Muscle of back (tissue), 11 donors: ENCODE data around the gene SHISAL2A. TPM values are rescaled to one million over a fixed set of nuclear protein-coding genes. Genes with fewer than 3 reads are reported as not detected.

Experiments used
- DNase-seq, 3 donors: peaks; one replicate each; pipeline versions ENCODE4 v3.0.0 to v3.0.0-alpha.2; 2013
- polyA plus RNA-seq, 10 donors: library from polyadenylated mRNA; unstranded; fragments of 120-200 nt; gene quantifications; one replicate each; pipeline ENCODE4 v1.2.1, GENCODE V29; 2013; ENCODE audit not compliant: insufficient read length in 10 of 10

SHISAL2A gene
- polyA plus RNA-seq, 10 donors, result 2.5 to 6.8 (median 4.3) TPM

DNA sequence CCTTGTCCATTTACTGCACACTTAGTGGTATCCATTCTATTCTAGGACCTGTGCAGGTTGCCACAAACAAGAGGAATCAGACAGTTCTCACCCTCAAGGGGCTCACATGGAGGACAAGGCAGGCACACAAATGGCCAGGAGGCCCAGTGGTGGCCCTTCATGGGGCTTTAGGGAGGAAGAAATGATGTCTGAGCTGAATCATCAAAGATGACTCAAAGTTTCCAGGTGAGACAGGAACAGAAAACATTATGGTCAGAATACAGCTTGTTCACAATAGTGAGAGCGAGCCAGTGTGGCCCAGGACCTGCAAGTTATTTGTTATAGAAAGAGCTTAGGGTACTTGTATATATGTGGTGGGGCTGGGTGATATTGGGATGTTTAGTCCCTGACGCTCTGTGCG lies 26.4 kb downstream of the SHISAL2A start:
- no peak for DNase-seq

DNA sequence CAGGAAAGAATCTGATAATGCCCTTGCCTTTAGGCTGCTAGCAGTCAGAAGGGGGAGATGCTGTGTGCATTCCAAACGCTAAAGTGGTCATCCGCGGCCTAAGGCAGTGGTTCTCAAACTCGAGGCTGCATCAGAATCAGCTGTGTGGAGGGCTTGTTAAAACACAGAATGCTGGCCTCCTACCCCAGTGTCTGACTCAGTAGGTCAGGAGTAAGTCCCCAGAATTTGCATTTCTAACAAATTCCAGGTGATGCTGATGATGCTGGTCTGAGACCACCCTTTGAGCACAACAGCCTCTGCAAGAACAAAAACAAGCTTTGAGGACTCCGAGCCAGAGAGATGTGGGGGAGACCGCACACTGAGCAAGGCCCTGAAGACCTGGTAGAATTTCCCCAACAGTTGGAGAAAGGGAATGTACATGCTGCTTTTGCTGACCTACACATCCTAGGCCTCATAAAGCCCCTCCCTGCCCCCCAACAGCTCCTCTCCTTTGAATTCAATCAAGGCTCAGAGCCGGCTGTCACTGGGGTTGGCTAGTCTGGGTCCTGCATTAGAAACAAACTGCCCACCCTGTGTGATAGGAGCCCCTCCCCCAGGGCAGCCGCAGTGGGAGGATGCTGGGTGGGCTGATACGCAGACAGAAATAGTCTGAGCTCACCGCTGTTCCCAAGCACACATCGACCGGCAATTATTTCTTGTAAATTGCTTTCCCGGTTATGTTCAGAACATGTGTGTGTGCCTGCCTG lies 27.1 kb downstream of the SHISAL2A start:
- DNase-seq, result peak in 1 of 3 donors; percentile 42

DNA sequence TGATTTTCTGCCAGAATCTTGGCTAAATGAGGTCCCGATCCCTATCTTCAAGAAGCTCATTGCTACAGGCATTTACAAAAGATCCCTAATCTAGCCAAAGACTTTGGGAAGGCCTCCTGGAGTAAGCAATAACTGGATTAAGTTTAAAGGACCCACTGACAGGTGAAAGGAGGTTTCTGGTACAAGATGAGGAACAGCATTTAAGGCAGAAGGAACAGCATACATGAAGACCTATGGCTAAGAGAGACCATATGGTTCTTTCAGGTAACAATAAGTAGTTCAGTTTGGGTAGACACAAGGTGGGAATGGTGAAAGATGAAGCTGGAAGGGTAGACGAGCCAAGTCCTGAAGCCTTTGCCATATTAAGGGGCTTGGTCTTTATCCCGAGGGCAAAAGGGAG lies 27.8 kb downstream of the SHISAL2A start:
- no peak for DNase-seq

DNA sequence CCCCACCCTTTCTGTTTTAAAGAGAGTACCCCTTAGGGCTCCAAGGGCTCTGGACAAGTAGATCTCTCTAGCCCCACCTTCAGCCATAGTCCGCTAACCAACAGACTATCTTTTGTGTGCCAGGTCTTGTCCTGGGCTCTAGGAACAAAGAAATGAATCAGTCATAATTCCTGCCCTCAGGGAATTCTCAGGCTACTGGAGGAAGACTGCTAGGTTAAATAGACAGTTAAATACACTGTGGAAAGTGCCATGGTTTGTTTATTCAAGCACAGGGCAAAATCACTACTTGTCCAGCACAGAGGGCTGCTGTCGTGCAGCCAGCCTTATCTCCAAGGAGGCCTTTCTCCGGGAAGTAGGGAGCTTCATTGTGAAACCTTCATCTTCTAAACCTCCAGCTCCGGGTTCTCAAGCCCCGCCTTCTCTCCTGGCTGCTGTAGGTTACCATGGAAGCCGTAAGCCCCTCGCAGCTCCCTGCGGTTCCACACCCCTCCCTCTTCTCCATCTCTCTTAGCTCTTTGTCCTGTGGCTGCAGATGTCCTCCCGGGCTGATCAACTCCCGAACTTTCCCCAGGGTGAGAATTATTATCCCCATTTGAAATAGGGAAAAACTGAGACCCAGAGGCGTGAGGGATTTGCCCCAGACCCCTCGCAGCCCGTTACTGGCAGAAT lies 29.8 kb downstream of the SHISAL2A start:
- DNase-seq, result peak in 1 of 3 donors; percentile 42

DNA sequence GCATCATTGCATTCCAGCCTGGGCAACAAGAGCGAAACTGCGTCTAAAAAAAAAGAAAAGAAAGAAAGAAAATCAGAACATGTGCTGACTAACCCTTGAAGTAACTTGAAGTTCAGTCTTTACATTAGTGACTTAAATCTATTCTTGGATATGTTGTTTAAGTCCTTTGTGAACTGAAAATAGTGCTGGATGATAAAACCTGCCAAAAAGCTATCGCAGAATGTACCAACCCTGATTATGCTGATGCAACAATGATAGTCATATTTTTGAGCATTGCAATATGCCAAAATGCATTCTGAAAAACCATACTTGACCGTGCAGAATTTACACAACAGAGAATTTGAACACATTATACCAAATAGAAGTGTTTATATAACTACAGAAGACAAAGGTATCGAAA lies 30.7 kb downstream of the SHISAL2A start:
- DNase-seq, result no peak

DNA sequence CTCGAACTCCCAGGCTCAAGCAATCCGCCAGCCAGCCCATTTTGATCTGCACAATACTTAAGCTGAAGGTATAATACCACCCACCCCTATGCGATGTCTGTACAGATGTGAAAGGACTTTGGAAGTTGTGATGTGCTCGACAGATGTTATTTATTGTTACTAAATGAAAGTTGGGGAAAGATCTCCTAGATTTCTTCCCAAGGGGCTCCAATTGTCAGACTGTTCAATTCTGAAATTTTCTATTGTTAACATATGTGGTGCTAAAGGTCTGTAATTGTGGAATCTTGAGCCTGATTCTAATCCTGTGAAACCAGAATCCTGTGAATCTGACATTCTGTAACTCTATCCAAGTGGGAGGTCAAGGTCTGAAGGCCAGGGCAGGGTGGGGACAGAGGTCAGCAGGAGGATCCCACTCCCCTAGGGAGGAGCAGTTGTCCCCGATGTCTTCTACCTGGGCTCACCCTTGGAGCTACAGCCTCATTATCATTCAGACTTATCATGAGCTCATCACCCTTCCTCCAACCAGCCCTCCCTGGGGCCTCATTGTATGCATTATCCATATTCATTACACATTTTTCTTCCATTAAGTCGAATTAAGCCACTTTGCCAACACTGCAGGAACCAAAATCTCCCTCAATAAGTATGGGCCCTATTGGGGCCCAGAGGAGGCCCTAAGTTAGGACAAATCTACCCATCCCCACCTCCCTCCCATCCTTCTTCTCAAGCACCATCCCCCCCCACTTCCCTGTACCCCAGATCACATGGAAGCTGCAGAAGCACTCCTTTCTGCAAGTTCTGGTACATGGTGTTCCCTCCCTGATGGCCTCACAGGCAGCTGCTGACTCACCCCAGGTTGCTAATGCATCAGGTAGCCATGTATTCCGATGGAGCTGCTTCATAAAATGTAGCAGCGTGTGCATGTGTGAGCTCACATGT lies 32.3 kb downstream of the SHISAL2A start:
- peak in 2 of 3 donors; percentile 72 to 84 for DNase-seq

DNA sequence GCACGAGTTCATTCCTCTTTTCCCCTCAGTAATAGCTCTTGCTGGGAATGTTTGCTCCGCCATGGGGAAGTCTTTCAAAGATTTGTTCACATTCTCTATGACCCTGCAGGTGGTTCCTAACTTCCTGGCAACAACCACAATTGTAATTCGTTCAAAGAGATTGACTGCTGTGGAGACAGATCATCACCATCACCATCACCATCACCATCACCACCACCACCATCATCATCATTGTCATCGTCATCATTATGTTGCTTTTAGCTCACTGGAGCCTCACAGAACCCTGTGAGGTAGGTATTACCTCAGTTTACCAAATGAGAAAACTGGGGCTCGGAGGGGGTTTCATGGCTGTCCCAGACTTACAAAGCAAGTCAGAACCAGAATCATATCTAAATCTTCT lies 34.3 kb downstream of the SHISAL2A start:
- DNase-seq, result no peak

DNA sequence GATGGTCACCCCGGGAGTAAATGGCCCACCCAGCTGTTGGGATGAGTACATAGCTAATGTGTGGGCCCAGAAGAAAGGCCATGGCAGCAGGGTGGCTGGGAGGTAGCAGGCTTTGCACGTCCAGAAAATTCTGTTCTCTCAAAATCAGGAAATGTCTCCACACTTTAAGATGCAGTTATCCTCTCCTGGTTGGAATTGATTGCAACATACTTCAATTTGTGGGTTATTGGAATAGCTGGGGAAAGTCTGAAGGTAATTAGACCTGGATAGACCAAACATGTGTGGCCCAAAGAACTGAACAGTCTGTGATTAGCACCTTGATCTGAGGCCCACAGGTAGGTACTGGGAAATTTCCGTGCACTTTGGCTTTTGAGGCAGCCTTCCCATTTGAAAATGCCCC lies 35.0 kb downstream of the SHISAL2A start:
- DNase-seq, result no peak

DNA sequence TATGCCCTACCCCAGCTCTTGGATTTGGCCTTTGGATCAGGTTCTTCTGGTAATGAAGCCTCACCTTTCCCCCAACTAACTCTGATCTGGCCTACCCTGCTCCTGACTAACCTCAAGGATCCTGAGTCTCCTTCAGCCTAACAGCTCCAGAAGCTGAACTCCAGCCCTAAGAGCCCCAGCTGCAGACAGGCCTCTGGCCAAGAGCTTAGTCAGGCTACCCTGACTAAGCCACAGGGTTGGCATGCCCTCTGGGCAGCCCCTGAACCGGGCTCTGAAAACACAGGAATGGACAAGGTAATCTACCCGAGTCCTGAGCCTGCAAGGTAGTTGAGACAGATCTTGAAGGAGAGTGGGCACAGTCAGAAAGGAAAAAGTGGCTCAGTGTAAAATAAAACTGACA lies 35.7 kb downstream of the SHISAL2A start:
- no peak for DNase-seq

DNA sequence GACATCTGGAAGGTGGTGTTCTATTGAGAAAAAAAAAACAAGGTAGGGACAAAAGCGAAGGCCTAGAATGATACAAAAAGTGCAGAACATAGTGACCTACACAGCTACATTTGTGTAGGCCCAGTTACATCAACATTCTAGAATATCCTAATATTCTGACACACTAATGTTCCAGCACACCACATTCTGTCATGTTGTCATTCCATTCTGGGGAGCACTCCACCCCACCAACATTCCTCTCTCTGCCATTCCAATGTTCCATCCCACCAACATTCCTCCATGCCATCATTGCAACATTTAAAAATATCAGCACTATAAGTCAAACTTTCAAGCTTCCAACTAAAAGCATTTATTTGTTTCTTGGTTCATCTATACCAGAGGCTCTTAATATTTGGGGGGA lies 36.7 kb downstream of the SHISAL2A start:
- DNase-seq, result peak in 1 of 3 donors; percentile 43

DNA sequence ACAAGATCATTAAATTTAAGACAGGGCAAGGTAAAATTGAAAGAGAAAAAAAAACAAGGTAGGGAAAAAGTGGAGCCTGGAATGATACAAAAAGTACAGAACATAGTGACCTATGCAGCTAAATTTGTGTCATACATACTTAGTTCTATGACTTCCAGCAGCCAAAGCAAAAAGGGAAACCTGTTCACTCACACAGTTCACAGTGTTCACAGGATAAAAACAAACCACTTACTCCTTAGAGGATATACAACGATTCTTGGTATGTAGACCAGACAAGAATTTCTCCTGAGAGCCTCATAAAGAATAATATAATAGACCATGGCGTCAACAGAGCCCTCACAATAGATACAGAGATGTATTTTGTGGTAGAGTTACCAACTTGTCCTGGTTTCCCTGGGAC lies 37.6 kb downstream of the SHISAL2A start:
- DNase-seq, result no peak

DNA sequence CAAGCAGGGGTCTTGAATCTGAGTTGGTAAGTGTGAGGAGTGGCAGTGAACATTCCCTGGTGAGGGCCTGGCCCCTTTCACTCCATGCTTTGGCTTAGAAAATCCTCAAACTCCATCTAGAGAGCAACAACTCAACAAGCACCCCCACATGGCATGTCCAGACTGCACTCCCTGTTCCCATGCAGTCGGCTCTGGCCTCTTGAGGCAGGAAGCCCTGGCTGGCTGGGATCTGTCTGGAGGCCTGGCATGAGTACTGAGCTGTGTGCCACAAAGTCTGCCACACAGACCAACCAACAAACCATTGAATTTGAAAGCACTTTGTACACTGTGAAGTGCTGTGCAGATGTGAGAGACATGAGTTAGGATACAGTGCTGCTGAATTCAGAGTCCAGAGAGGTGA lies 40.0 kb downstream of the SHISAL2A start:
- no peak for DNase-seq

DNA sequence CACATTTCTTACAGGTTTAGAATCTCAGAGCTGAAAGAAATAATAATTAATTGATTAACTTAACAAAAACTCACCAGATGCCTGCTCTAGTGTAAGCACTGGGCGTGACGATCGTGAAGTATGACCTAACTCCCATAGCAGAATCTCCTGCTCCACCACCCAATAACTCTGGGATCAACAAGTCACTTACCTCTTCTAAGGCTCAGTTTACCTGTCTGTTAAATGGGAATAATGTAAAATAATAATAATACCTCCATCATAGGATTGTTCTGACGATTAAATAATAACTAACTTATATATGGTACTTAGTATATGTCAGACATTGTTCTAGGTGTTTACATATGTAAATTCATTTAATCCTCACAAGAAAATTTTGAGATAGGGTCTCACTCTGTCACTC lies 40.5 kb downstream of the SHISAL2A start:
- DNase-seq, result no peak

DNA sequence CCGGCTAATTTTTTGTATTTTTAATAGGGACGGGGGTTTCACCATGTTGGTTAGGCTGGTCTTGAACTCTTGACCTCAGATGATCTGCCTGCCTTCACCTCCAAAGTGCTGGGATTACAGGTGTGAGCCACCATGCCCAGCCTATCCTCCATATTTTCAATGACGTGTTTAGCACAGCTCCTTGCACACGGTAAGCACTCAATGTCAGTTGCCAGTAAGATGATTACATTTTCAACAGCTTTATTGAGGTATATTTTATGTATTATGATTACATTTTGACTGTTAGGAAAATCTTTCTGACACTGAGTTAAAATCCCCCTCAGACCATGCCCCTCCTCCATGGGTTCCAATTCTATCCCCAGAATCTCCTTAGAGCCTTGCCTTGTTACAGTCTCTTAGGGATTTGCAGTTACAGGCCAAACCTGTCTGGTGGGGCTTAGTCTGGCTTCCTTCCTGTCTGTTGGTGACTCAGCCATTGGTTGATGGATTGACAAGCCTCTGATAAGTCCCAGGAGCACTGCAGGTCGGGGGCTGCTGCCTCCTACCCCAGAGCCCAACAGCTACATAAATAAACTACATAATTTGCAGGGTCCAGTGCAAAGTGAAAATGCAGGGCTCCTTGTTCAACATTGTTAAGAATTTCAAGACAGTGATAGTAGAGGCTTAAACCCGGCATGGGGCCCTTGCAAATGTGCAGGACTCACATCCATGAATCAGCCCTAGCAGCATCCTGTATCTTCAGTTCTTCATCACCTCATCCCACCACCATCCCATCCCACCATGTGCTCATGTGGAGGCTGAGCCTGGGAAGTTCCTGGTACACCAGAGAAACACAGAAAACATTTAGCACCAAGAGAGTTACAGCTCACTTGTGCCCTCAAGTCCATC lies 41.8 kb downstream of the SHISAL2A start:
- DNase-seq, result no peak

DNA sequence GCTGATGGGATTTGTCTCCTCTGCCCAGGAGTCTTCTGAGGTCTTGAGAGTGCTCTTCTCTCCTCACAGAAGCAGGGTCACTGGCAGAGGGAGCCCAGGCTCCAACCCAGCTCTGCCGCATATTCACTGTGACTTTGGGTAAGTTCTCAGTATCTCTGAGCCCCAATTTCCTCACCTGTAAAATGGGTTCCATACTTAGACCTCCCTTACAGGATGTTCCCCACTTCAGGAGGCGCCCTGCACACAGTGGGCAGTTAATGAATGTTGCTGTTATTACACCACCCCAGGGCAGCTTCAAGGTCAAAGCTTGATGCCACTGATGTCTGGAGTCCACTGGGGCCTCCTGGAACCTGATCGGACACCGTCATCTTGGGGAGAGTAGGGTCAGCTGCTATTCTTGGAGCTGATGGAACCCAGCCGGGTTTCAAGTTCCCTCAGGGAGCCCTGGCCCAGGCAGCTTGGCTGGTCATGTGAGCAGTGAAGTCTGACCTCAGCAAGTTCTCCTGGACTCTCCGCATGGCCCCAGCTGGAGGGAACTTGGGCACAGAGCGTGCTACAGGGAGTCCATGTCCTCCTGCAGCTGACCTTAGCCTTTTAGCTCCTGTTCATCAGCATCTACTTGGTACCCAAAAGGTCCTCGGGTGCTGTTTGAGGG lies 43.4 kb downstream of the SHISAL2A start:
- DNase-seq, result peak; percentile 62 to 74 (median 69)

DNA sequence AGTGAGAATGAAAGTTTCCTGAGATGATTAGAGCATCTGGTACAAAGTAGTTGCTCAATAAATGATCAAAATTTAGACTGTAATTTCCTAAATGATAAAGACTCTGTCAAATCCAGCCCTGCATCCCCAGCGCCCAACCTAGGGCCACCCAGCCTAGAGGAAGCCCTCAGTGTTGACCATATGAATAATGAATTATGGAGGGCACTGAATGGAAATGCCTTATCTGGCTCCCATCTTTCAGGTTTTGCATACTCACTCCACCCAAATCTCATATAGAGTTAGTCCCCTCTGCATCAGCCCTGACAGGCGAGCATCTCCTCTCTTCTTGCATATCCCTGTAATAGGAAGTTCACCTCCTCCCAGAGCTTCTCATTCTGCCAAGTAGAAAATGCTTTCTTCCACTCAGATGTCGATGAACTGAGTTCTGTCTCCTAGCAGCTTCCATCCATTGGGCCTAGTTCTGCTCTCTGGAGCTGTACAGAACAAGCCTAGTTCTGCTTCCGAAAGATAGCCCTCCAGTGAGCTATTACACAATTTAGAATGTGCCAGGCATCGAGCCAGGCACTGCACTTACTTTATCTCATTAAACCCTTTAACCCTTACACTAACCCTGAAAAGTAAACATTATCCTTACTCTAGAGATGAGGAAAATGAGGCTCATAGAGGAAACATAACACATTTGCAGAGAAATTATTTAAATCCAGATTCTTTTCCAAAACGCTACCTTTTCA lies 44.3 kb downstream of the SHISAL2A start:
- DNase-seq, result peak in 1 of 3 donors; percentile 45

DNA sequence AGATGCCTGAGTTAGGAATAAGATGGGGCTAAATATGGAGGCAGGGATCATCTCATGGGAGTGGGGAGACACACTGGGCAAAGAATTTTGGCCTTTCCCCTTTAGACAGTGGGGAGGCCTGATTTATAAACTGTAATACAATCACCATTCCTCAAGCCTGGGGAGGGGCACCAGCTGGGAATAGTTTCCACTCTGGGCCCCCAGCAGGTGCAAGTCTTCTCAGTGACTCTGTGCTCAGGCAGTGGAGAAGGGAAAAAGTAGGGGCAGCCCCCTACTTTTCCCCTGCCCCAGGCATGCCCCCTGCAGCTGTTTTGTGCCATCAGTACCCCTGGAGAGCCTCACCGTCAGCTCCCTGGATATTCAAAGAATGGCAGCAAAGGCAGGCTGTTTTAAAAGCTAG lies 46.1 kb downstream of the SHISAL2A start:
- DNase-seq, result peak in 1 of 3 donors; percentile 49

DNA sequence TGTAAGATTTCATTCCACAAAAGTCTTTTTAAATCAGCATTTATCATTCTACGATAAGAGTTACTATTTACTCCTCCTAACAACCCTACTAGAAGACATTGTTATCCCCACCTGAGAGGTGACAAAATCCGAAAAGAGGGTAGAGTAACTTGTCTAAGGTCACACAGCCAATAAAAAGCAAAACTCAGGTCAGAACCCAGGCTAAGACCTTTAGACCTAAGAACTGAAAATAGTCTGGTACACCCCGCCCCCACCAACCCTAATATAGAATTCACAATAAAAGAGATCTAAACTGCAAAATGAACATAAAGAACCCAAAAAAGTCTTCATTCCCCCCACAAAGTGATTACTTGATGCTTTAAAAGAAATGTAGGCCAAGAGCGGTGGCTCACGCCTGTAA lies 46.5 kb downstream of the SHISAL2A start:
- DNase-seq, result no peak

DNA sequence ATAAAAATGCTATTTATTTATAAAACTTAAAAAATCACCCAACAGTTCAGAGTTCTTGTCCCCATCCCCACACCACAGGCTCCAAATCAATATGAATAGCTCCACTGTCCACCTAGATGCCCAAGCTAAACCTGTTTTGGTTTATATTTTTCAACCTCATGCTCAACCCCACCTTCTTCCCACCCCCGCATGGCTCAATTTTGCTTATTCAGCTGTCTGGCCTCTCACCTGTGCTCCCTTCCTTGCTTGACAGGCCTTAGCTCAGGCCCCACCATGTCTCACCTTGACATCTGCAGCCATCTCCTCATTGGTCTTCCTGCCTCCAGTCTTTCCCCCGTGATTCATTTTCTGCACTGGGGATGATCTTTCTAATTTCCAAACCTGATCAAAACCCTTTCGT lies 47.4 kb downstream of the SHISAL2A start:
- no peak for DNase-seq

DNA sequence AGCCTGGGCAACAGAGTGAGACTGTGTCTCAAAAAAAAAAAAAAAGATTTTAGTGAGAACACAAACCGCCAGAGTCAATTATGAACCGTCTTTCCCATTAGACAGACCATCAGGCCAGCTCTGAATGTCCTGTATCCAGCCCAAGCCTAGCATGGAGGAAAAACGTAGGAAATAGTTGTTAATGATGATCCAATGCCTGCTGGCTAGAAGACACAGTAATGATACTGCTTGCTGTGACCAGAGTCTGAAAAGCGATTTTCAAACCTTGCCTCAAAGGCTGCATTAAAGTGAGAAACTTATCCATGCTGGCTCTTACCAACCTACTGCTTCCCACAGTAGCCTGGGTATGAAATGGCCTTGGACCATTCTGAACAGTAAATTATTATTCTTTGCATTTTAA lies 48.2 kb downstream of the SHISAL2A start:
- DNase-seq, result no peak
